ENCODE measurements around the gene WDR64.

The WDR64 gene

GRCh38 chr1:241841691-241842090 is 189.6 kb downstream of the WDR64 start:
- Histone ChIP-seq H3K27me3 (replicated peaks) (no peaks in the 10 kb centered on the region), H3K27ac (peak overlapping the region; percentile 44), H3K36me3 (replicated peaks) (no peaks in the 10 kb centered on the region), H3K4me3 (ENCODE audit: low read depth, low read length) (no peak overlapping the region)
- no peak for TF ChIP-seq CTCF (IDR thresholded peaks at IDR 0.05; ENCODE audit: low read depth, low read length, missing control alignments)
- no peak for DNase-seq
- in situ Hi-C loops (cut with HindIII; ENCODE audit: low pct_ligation_motif_present, low sequenced_read_pairs): loop anchor here (25.0 kb wide), 1 partner anchor 304 kb away; the partner anchor contains the start of gene KMO

- no peaks in the 10 kb centered on the region for H3K27me3 ChIP-seq (replicated peaks)
- no peak for TF ChIP-seq CTCF (IDR thresholded peaks at IDR 0.05; ENCODE audit: low read depth, low read length, missing control alignments)
- in situ Hi-C loops (cut with HindIII; ENCODE audit: low pct_ligation_motif_present, low sequenced_read_pairs): loop anchor here (25.0 kb wide), 1 partner anchor 305 kb away; the partner anchor contains the start of gene KMO
- peak overlapping the region; percentile 44 for H3K27ac ChIP-seq
- H3K4me3 ChIP-seq (ENCODE audit: low read depth, low read length): no peak overlapping the region
- no peaks in the 10 kb centered on the region for H3K36me3 ChIP-seq (replicated peaks)
- DNase-seq: peak; percentile 28
Measured at GRCh38 chr1:241842565-241842964, 190.5 kb downstream of the WDR64 start.

GRCh38 chr1:241844593-241844992 is 192.5 kb downstream of the WDR64 start:
- Histone ChIP-seq H3K27ac (no peak overlapping the region), H3K27me3 (replicated peaks) (no peaks in the 10 kb centered on the region), H3K4me3 (ENCODE audit: low read depth, low read length) (no peak overlapping the region), H3K36me3 (replicated peaks) (no peaks in the 10 kb centered on the region)
- no peak for TF ChIP-seq CTCF (IDR thresholded peaks at IDR 0.05; ENCODE audit: low read depth, low read length, missing control alignments)
- in situ Hi-C loops (cut with HindIII; ENCODE audit: low pct_ligation_motif_present, low sequenced_read_pairs): loop anchor here (25.0 kb wide), 1 partner anchor 307 kb away; the partner anchor contains the start of gene KMO
- no peak for DNase-seq

- TF ChIP-seq CTCF (IDR thresholded peaks at IDR 0.05; ENCODE audit: low read depth, low read length, missing control alignments): no peak
- Histone ChIP-seq H3K4me3 (ENCODE audit: low read depth, low read length) (no peak overlapping the region), H3K27me3 (replicated peaks) (no peaks in the 10 kb centered on the region), H3K27ac (no peak overlapping the region), H3K36me3 (replicated peaks) (no peaks in the 10 kb centered on the region)
- DNase-seq: no peak
- in situ Hi-C loops (cut with HindIII; ENCODE audit: low pct_ligation_motif_present, low sequenced_read_pairs): loop anchor here (25.0 kb wide), 1 partner anchor 309 kb away; the partner anchor contains the start of gene KMO
Measured at GRCh38 chr1:241846375-241846774, 194.3 kb downstream of the WDR64 start.

GRCh38 chr1:241846862-241847539 is 194.9 kb downstream of the WDR64 start:
- Histone ChIP-seq H3K36me3 (replicated peaks) (no peaks in the 10 kb centered on the region), H3K27ac (peak overlapping the region; percentile 100), H3K4me3 (ENCODE audit: low read depth, low read length) (peak overlapping the region; percentile 95), H3K27me3 (replicated peaks) (no peaks in the 10 kb centered on the region)
- DNase-seq: no peak
- TF ChIP-seq CTCF (IDR thresholded peaks at IDR 0.05; ENCODE audit: low read depth, low read length, missing control alignments): no peak
- in situ Hi-C loops (cut with HindIII; ENCODE audit: low pct_ligation_motif_present, low sequenced_read_pairs): loop anchor here (25.0 kb wide), 1 partner anchor 310 kb away; the partner anchor contains the start of gene KMO

- in situ Hi-C loops (cut with HindIII; ENCODE audit: low pct_ligation_motif_present, low sequenced_read_pairs): loop anchor here (25.0 kb wide), 1 partner anchor 310 kb away; the partner anchor contains the start of gene KMO
- no peaks in the 10 kb centered on the region for H3K27me3 ChIP-seq (replicated peaks)
- peak overlapping the region; percentile 95 for H3K4me3 ChIP-seq (ENCODE audit: low read depth, low read length)
- TF ChIP-seq CTCF (IDR thresholded peaks at IDR 0.05; ENCODE audit: low read depth, low read length, missing control alignments): no peak
- DNase-seq: no peak
- H3K27ac ChIP-seq: peak overlapping the region; percentile 100
- H3K36me3 ChIP-seq (replicated peaks): no peaks in the 10 kb centered on the region
Measured at GRCh38 chr1:241847540-241847795, 195.4 kb downstream of the WDR64 start.

Measured in brain microvascular endothelial cell (primary cell).